Calu3 (cell line): Measurements from ENCODE around the gene ARHGAP8. TPM values are rescaled to one million over a fixed set of nuclear protein-coding genes. Genes with fewer than 3 reads are reported as not detected.

Source experiments
- BruUV-seq: library from RNA; stranded (reverse); fragments of 400-500 nt; replicated peaks from 2 replicates; lab custom pipeline; 2021; lab: Mats Ljungman, UMichigan
- CTCF ChIA-PET: fragments of 300-600 bp; sonication (Branson Sonifier 250); formaldehyde crosslinking; loops from one replicate; lab custom pipeline; 2022; ENCODE audit warnings: antibody characterized with exemption; lab: Charles Lee
- DNase-seq: peaks from one replicate; pipeline ENCODE4 v3.0.0; 2022
- H3K27ac Mint-ChIP-seq: one replicate; pipeline ENCODE4 v1.8.0; 2022; ENCODE audit warnings: mixed read lengths; ENCODE audit not compliant: unreplicated experiment
- H3K27me3 Mint-ChIP-seq: one replicate; pipeline ENCODE4 v1.8.0; 2022; ENCODE audit warnings: mixed read lengths; ENCODE audit not compliant: unreplicated experiment
- H3K36me3 Mint-ChIP-seq: one replicate; pipeline ENCODE4 v1.8.0; 2022; ENCODE audit warnings: mild to moderate bottlenecking, moderate library complexity, mixed read lengths; ENCODE audit not compliant: insufficient read depth, unreplicated experiment
- H3K4me1 Mint-ChIP-seq: one replicate; pipeline ENCODE4 v1.8.0; 2022; ENCODE audit warnings: mild to moderate bottlenecking, low read depth, mixed read lengths; ENCODE audit not compliant: unreplicated experiment
- H3K4me3 Mint-ChIP-seq: one replicate; pipeline ENCODE4 v1.8.0; 2022; ENCODE audit warnings: mild to moderate bottlenecking, low read depth, moderate library complexity, mixed read lengths; ENCODE audit not compliant: unreplicated experiment
- H3K9me3 Mint-ChIP-seq: one replicate; pipeline ENCODE4 v1.8.0; 2022; ENCODE audit warnings: low read depth, mixed read lengths; ENCODE audit not compliant: unreplicated experiment
- CTCF ChIP-seq: fragments of 200-600 bp; IDR thresholded peaks from one replicate; pipeline ENCODE4 v1.8.0; 2022; ENCODE audit warnings: antibody characterized with exemption; ENCODE audit not compliant: unreplicated experiment
- intact Hi-C: fragments of 100-400 bp; cut with micrococcal nuclease; formaldehyde crosslinking; loops from one replicate; pipeline ENCODE4 v1.10.0; 2022; ENCODE audit not compliant: unreplicated experiment
- total RNA-seq: library from RNA; stranded (reverse); gene quantifications from 2 replicates; pipeline ENCODE4 v1.2.3, GENCODE V29; 2022

ARHGAP8 gene
- total RNA-seq, 1 experiment from 2014 or later: 127 TPM

GRCh38 chr22:44894321-44894720, 141.9 kb downstream of the ARHGAP8 start:
- no TSS peak for BruUV-seq
- H3K4me3 Mint-ChIP-seq: no peak overlapping the region
- CTCF ChIA-PET: interaction anchor here (0.6 kb wide), 1 partner anchor 547 kb away, joined by 5 read pairs; no protein-coding TSS in a partner anchor
- H3K9me3 Mint-ChIP-seq: no peaks in the 10 kb centered on the region
- H3K4me1 Mint-ChIP-seq: no peaks in the 10 kb centered on the region
- no peak for DNase-seq
- no peak for TF ChIP-seq CTCF
- no peak overlapping the region for H3K27ac Mint-ChIP-seq
- intact Hi-C loops: no loop called here
- peaks cover 79% of the 10 kb centered on the region for H3K27me3 Mint-ChIP-seq
- H3K36me3 Mint-ChIP-seq: no peaks in the 10 kb centered on the region

GRCh38 chr22:44894782-44895181, 142.4 kb downstream of the ARHGAP8 start:
- intact Hi-C loops: no loop called here
- no peaks in the 10 kb centered on the region for H3K9me3 Mint-ChIP-seq
- no peaks in the 10 kb centered on the region for H3K36me3 Mint-ChIP-seq
- no peaks in the 10 kb centered on the region for H3K4me1 Mint-ChIP-seq
- no peak for TF ChIP-seq CTCF
- no TSS peak for BruUV-seq
- no peak overlapping the region for H3K4me3 Mint-ChIP-seq
- CTCF ChIA-PET: no interaction called here
- peaks cover 83% of the 10 kb centered on the region for H3K27me3 Mint-ChIP-seq
- DNase-seq: no peak
- no peak overlapping the region for H3K27ac Mint-ChIP-seq

GRCh38 chr22:44895296-44896055, 143.1 kb downstream of the ARHGAP8 start:
- intact Hi-C loops: no loop called here
- no peak overlapping the region for H3K4me3 Mint-ChIP-seq
- H3K27ac Mint-ChIP-seq: no peak overlapping the region
- peaks cover 90% of the 10 kb centered on the region for H3K27me3 Mint-ChIP-seq
- H3K36me3 Mint-ChIP-seq: no peaks in the 10 kb centered on the region
- DNase-seq: no peak
- CTCF ChIA-PET: no interaction called here
- no peaks in the 10 kb centered on the region for H3K4me1 Mint-ChIP-seq
- TF ChIP-seq CTCF: no peak
- H3K9me3 Mint-ChIP-seq: no peaks in the 10 kb centered on the region
- no TSS peak for BruUV-seq

GRCh38 chr22:44898236-44898635, 145.9 kb downstream of the ARHGAP8 start:
- Mint-ChIP-seq H3K27ac (no peak overlapping the region), H3K4me3 (no peak overlapping the region), H3K27me3 (peaks cover 89% of the 10 kb centered on the region), H3K36me3 (no peaks in the 10 kb centered on the region), H3K9me3 (no peaks in the 10 kb centered on the region), H3K4me1 (no peaks in the 10 kb centered on the region)
- BruUV-seq: no TSS peak
- no peak for DNase-seq
- CTCF ChIA-PET: no interaction called here
- TF ChIP-seq CTCF: no peak
- intact Hi-C loops: no loop called here
